Right lobe of liver (tissue), 6 donors: ENCODE data around the gene DAZAP1. TPM values are rescaled to one million over a fixed set of nuclear protein-coding genes. Genes with fewer than 3 reads are reported as not detected.

Experiments
- ATAC-seq, 4 donors: fragments of 200-7000 bp; cut with Tn5 transposase; one replicate each; pipeline ENCODE4 v1.9.1; 2020; ENCODE audit warnings: mild to moderate bottlenecking in 4 of 4, moderate library complexity in 4 of 4
- DNase-seq, 3 donors: peaks; one replicate each; pipeline ENCODE4 v3.0.0-alpha.2; 2020
- H3K27ac ChIP-seq, 3 donors: fragments of 200-600 bp; one replicate each; pipeline ENCODE4 v1.8.0; 2022
- H3K27me3 ChIP-seq, 2 donors: fragments of 200-600 bp; one replicate each; pipeline ENCODE4 v1.8.0; 2022
- H3K36me3 ChIP-seq, 4 donors: fragments of 200-600 bp; sonication (generic) in 1 of 4; one replicate each; pipeline versions ENCODE4 v1.5.1 to v1.8.0; 2017 to 2022; ENCODE audit warnings: control low read depth in 1 of 4
- H3K4me1 ChIP-seq, 4 donors: fragments of 200-600 bp; sonication (generic) in 1 of 4; one replicate each; pipeline versions ENCODE4 v1.5.1 to v1.8.0; 2017 to 2022; ENCODE audit warnings: control low read depth in 1 of 4
- H3K4me3 ChIP-seq, 3 donors: fragments of 200-600 bp; one replicate each; pipeline ENCODE4 v1.8.0; 2022
- H3K9me3 ChIP-seq, 4 donors: fragments of 200-600 bp; sonication (generic) in 1 of 4; one replicate each; pipeline versions ENCODE4 v1.5.1 to v1.8.0; 2017 to 2022; ENCODE audit warnings: control low read depth in 1 of 4
- CTCF ChIP-seq, 4 donors: fragments of 200-600 bp in 3 of 4; fragments of 450-650 bp in 1 of 4; IDR thresholded peaks; one replicate each; pipeline versions ENCODE4 v1.5.1 to v1.8.0; 2016 to 2022; ENCODE audit warnings: antibody characterized with exemption in 4 of 4, mild to moderate bottlenecking in 2 of 4
- POLR2A ChIP-seq: fragments of 450-650 bp; IDR thresholded peaks from one replicate; pipeline ENCODE4 v1.6.1; 2017; ENCODE audit warnings: antibody characterized with exemption, mild to moderate bottlenecking
- WGBS: methylation state at CpG from one replicate; pipeline ENCODE4 v1.1.6; 2018; ENCODE audit warnings: low coverage, low lambda C conversion rate; ENCODE audit not compliant: insufficient coverage; ENCODE audit errors: missing lambda C conversion rate; 5-methylcytosine and 5-hydroxymethylcytosine counted together
- intact Hi-C, 2 donors: fragments of 100-400 bp; cut with DNase I; formaldehyde crosslinking; loops; one replicate each; pipeline versions ENCODE4 v1.11.2 to v1.14.1; 2022
- total RNA-seq, 6 experiments: library from RNA; depleted of rRNA in 2 of 6; stranded (reverse); fragments of >200 nt in 2 of 6; fragmentation: NEBNext Ultra II Directional in 3 of 6; extraction: Animal tissue kit (Norgen Biotek cat#: 25700) in 3 of 6; gene quantifications; one replicate each; pipeline versions ENCODE4 v1.1.0 to v1.2.4, GENCODE V29; 2016 to 2023
- donor health status: DM: no; HTN: yes; CAD: no.
- donor health status: DM: no; HTN: no; CAD: no.
- donor health status: DM: no; HTN: no; CAD: no.
- donor health status: DM: no; HTN: yes; CAD: no.
- donor health status: DM: no; HTN: yes; CAD: no.

Gene DAZAP1
- total RNA-seq, 6 experiments from 2014 or later, result 22.3 to 50.9 (median 42.2) TPM

GRCh38 chr19:1408300-1409203, 1.2 kb downstream of the DAZAP1 start:
- ATAC-seq (peak; percentile 6 to 12 (median 10)), DNase-seq (peak in 2 of 3 donors; percentile 64 to 68)
- peaks cover 0 to 8% (median 0%) of the 10 kb centered on the region in 4 donors for H3K36me3 ChIP-seq
- H3K27ac ChIP-seq, result peak overlapping the region; percentile 79 to 87 (median 85)
- peaks cover 4 to 47% (median 15%) of the 10 kb centered on the region in 4 donors for H3K4me1 ChIP-seq
- intact Hi-C loops, result no loop called here
- no peaks in the 10 kb centered on the region for H3K9me3 ChIP-seq
- TF ChIP-seq CTCF (IDR thresholded peaks at IDR 0.05) (no peak), POLR2A (peak; percentile 24)
- WGBS, result 0% methylated on average over 15 of the region's 69 CpGs
- H3K4me3 ChIP-seq, result peak overlapping the region; percentile 81 to 93 (median 92)
- no peaks in the 10 kb centered on the region for H3K27me3 ChIP-seq

GRCh38 chr19:1409204-1410005, 2.0 kb downstream of the DAZAP1 start:
- H3K4me3 ChIP-seq, result peak overlapping the region; percentile 81 to 93 (median 92)
- TF ChIP-seq POLR2A (no peak), CTCF (IDR thresholded peaks at IDR 0.05) (no peak)
- ATAC-seq (no peak), DNase-seq (peak in 1 of 3 donors; percentile 57)
- intact Hi-C loops, result no loop called here
- H3K27me3 ChIP-seq, result no peaks in the 10 kb centered on the region
- H3K4me1 ChIP-seq, result peaks cover 4 to 49% (median 16%) of the 10 kb centered on the region in 4 donors
- peak overlapping the region in 1 of 3 donors; percentile 79 for H3K27ac ChIP-seq
- WGBS, result 28% methylated on average over 3 of the region's 33 CpGs
- peaks cover 0 to 9% (median 0%) of the 10 kb centered on the region in 4 donors for H3K36me3 ChIP-seq
- H3K9me3 ChIP-seq, result no peaks in the 10 kb centered on the region

- H3K4me1 ChIP-seq, result peaks cover 4 to 55% (median 18%) of the 10 kb centered on the region in 4 donors
- TF ChIP-seq CTCF (IDR thresholded peaks at IDR 0.05), result no peak
- TF ChIP-seq POLR2A, result no peak
- no peaks in the 10 kb centered on the region for H3K9me3 ChIP-seq
- WGBS, result 47% methylated on average over 9 of the region's 23 CpGs
- ATAC-seq (no peak), DNase-seq (no peak)
- H3K27ac ChIP-seq, result no peak overlapping the region
- H3K36me3 ChIP-seq, result peaks cover 0 to 9% (median 0%) of the 10 kb centered on the region in 4 donors
- intact Hi-C loops, result no loop called here
- H3K27me3 ChIP-seq, result no peaks in the 10 kb centered on the region
- no peak overlapping the region for H3K4me3 ChIP-seq
Observed at GRCh38 chr19:1410136-1410786, 2.9 kb downstream of the DAZAP1 start.

GRCh38 chr19:1410789-1411188, 3.4 kb downstream of the DAZAP1 start:
- TF ChIP-seq POLR2A (no peak), CTCF (IDR thresholded peaks at IDR 0.05) (no peak)
- no peaks in the 10 kb centered on the region for H3K9me3 ChIP-seq
- ATAC-seq (no peak), DNase-seq (no peak)
- no peak overlapping the region for H3K4me3 ChIP-seq
- 84% methylated on average over 5 of the region's 9 CpGs for WGBS
- intact Hi-C loops, result no loop called here
- H3K27me3 ChIP-seq, result no peaks in the 10 kb centered on the region
- H3K27ac ChIP-seq, result no peak overlapping the region
- peaks cover 0 to 9% (median 0%) of the 10 kb centered on the region in 4 donors for H3K36me3 ChIP-seq
- H3K4me1 ChIP-seq, result peaks cover 4 to 60% (median 21%) of the 10 kb centered on the region in 4 donors
